ENCODE results near the gene TP53RK. TPM values are rescaled to one million over a fixed set of nuclear protein-coding genes. Genes with fewer than 3 reads are reported as not detected.

TP53RK gene
- total and polyA plus RNA-seq, 2 of the 4 experiments (the other 2 are of a cell fraction): 8.7 to 10.6 TPM

DNA sequence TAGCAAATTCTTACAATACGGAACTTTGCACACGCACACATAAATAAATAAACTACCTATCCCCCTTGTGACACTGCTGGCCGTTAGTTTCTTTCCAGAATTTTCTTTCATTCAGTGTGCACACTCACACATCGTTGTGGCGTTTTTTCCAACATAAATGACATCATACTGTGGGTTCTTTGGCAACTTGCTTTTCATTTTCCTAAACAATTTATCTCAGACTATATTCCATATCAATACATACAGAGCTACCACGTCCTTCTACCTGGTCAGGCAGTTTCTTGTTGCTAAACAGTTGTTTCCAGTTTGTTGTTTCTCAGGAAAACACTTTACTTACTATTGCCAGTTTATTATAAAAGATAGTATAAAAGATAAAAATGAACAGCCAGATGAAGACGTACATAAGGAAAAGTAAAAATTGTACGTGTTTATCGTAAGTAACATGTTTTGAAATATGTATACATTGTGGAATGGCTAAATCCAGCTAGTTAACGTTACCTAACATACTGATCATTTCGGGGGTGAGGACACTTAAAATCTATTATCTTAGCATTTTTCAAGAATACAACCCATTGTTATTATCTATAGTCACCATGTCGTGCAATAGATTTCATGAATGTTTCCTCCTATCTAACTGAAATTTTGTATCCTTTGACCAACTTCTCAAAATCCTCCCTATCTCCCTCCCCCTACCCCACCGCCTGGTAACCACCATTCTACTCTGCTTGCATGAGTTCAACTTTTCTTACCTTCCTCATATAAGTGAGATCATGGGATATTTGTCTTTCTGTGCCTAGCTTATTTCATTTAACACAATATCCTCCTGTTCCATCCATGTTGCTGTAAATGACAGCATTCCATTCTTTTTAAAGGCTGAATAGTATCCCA lies 1.2 kb upstream of the TP53RK start:
- H4K91ac ChIP-seq (ENCODE audit: insufficient read depth, low read depth, low read length): no peak overlapping the region
- H2AFZ ChIP-seq (replicated peaks; ENCODE audit: low read length, poor library complexity): peak overlapping the region; percentile 29
- H2BK15ac ChIP-seq (ENCODE audit: low read depth, low read length): no peak overlapping the region
- no TSS peak for BruUV-seq (replicated peaks)
- peak overlapping the region; percentile 8; the same call in 1 of the 2 replicates for H3K14ac ChIP-seq (replicated peaks; ENCODE audit: low read depth, low read length)
- no peaks in the 10 kb centered on the region for H4K20me1 ChIP-seq (ENCODE audit: insufficient read depth, low read length)
- POLR2A ChIA-PET (ENCODE audit: unreplicated experiment): interaction anchor here (1.0 kb wide), 1 partner anchor 15 kb away, joined by 4 read pairs; no protein-coding TSS in a partner anchor
- H3K4me2 ChIP-seq (ENCODE audit: low read depth, low read length): peak overlapping the region; percentile 98
- CTCF ChIA-PET: no interaction called here
- dilution Hi-C loops (cut with HindIII; ENCODE audit: low sequenced_read_pairs, unreplicated experiment) (no loop called here), intact Hi-C loops (cut with micrococcal nuclease) (no loop called here), in situ Hi-C loops (cut with MboI; ENCODE audit: low sequenced_read_pairs) (no loop called here)
- H2BK20ac ChIP-seq (ENCODE audit: low read depth, low read length): no peak overlapping the region
- peak overlapping the region; percentile 6; the same call in 1 of the 2 replicates for H3K4ac ChIP-seq (ENCODE audit: low read depth, low read length)
- H3K56ac ChIP-seq (ENCODE audit: extremely low read depth, insufficient read depth, low read length): 0 out of 2 replicates have a peak overlapping the region, but pooled peaks have one; percentile 99
- H4K5ac ChIP-seq (ENCODE audit: low read depth, low read length): peak overlapping the region; percentile 94; the same call in 1 of the 2 replicates
- peaks cover 3% of the 10 kb centered on the region; the same call in 1 of the 2 replicates for H3K4me1 ChIP-seq (ENCODE audit: control insufficient read depth, insufficient read depth, low read length)
- no peaks in the 10 kb centered on the region for H3K27me3 ChIP-seq (ENCODE audit: control insufficient read depth, insufficient read depth, low read length)
- no peaks in the 10 kb centered on the region for H3K9me3 ChIP-seq (ENCODE audit: control insufficient read depth, insufficient read depth, low read length)
- peak overlapping the region; percentile 98; the same call in 1 of the 2 replicates for H3K9ac ChIP-seq (ENCODE audit: low read depth, low read length)
- peak overlapping the region; percentile 86 to 100 for H4K8ac ChIP-seq (ENCODE audit: low read depth in 2 of 2, low read length in 2 of 2)
- no peak overlapping the region for H2AK5ac ChIP-seq (ENCODE audit: low read depth, low read length)
- 0 out of 2 replicates have a peak overlapping the region, but pooled peaks have one; percentile 10 for H3K27ac ChIP-seq (ENCODE audit: insufficient read depth, low read length)
- H3K79me1 ChIP-seq (ENCODE audit: low read depth in 1 of 2, low read length in 2 of 2): peaks cover 3 to 30% of the 10 kb centered on the region in 2 experiments; a peak in 3 of 4 replicates
- TF ChIP-seq, protein P1, sequence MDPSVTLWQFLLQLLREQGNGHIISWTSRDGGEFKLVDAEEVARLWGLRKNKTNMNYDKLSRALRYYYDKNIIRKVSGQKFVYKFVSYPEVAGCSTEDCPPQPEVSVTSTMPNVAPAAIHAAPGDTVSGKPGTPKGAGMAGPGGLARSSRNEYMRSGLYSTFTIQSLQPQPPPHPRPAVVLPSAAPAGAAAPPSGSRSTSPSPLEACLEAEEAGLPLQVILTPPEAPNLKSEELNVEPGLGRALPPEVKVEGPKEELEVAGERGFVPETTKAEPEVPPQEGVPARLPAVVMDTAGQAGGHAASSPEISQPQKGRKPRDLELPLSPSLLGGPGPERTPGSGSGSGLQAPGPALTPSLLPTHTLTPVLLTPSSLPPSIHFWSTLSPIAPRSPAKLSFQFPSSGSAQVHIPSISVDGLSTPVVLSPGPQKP (IDR thresholded peaks at IDR 0.05; ENCODE audit: borderline replicate concordance, low read depth, low read length): no peak
- TF ChIP-seq RFX5 (IDR thresholded peaks at IDR 0.05; ENCODE audit: low read depth, low read length): no peak
- no peak for TF ChIP-seq MAZ (IDR thresholded peaks at IDR 0.05; ENCODE audit: borderline replicate concordance, low read depth, low read length)
- TF ChIP-seq RCOR1 (IDR thresholded peaks at IDR 0.05; ENCODE audit: insufficient replicate concordance, low read length): no peak
- no peak for TF ChIP-seq CEBPB (IDR thresholded peaks at IDR 0.05; ENCODE audit: low read depth, low read length)
- no peak for TF ChIP-seq FOS (IDR thresholded peaks at IDR 0.05; ENCODE audit: low read depth, low read length)
- no peak for TF ChIP-seq RAD21 (IDR thresholded peaks at IDR 0.05; ENCODE audit: low read length)
- TF ChIP-seq, protein P2, sequence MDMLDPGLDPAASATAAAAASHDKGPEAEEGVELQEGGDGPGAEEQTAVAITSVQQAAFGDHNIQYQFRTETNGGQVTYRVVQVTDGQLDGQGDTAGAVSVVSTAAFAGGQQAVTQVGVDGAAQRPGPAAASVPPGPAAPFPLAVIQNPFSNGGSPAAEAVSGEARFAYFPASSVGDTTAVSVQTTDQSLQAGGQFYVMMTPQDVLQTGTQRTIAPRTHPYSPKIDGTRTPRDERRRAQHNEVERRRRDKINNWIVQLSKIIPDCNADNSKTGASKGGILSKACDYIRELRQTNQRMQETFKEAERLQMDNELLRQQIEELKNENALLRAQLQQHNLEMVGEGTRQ (IDR thresholded peaks at IDR 0.05; ENCODE audit: low read depth, low read length): no peak
- no peak for TF ChIP-seq SMC3 (IDR thresholded peaks at IDR 0.05; ENCODE audit: low read depth, low read length)
- TF ChIP-seq MAFK (IDR thresholded peaks at IDR 0.05; ENCODE audit: low read depth, low read length): no peak
- TF ChIP-seq CHD1 (IDR thresholded peaks at IDR 0.05; ENCODE audit: low read depth, low read length): no peak
- H2AK9ac ChIP-seq (replicated peaks; ENCODE audit: low read depth, low read length, poor library complexity): no peak overlapping the region
- WGBS, 2 experiments (ENCODE audit: extremely low coverage in 2 of 2, insufficient read length in 1 of 2): 23 to 100% methylated on average over 3 to 6 of the region's 13 CpGs
- peak overlapping the region; percentile 74 for H2BK5ac ChIP-seq (ENCODE audit: low read depth, low read length, poor library complexity, severe bottlenecking)
- DNase-seq: peak; percentile 36
- peak overlapping the region; percentile 11; the same call in 1 of the 2 replicates for H3K23ac ChIP-seq (ENCODE audit: low read depth, low read length)
- H2BK120ac ChIP-seq (ENCODE audit: low read depth, low read length): no peak overlapping the region
- no peak for ATAC-seq (ENCODE audit: low read depth)
- peaks cover 7% of the 10 kb centered on the region for H3K9me1 ChIP-seq (ENCODE audit: insufficient read depth, low read length)
- H3K18ac ChIP-seq (ENCODE audit: low read depth, low read length): peak overlapping the region; percentile 57; the same call in 1 of the 2 replicates
- H3K4me3 ChIP-seq (ENCODE audit: insufficient read depth, low read depth, low read length): peak overlapping the region; percentile 63; the same call in 1 of the 2 replicates
- peaks cover 3% of the 10 kb centered on the region for H3K36me3 ChIP-seq (ENCODE audit: control insufficient read depth, insufficient read depth, low read length)

Measured in IMR-90 (cell line).